ENCODE measurements around the gene CRTAC1.

CRTAC1 gene

DNA sequence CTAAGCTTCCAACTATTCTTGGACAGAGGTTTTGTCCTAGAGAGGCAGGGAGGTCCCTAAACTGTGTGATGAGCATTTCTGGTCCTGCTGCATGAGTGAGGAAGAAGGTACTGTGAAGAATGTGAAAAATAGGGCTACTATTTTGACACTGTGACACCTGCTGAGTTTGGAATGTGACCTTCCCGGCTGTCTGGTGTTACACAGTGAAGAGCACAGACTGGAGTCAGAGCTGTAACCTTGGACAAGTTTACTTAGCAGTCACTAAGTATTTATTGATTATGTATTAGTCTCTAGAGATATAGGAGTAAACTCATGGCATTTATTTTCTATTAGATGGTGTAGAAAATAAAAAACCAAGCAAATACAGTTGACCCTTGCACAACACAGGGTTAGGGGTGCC is 168.5 kb downstream of the CRTAC1 start:
- Histone ChIP-seq H3K27ac (ENCODE audit: insufficient read depth in 1 of 2, low read depth in 1 of 2, low read length in 2 of 2, poor library complexity in 1 of 2, severe bottlenecking in 2 of 2) (no peak overlapping the region), H3K27me3 (replicated peaks in 2 of 5; ENCODE audit: control insufficient read depth in 4 of 5, insufficient read depth in 5 of 5, low read length in 4 of 5) (peaks cover 0 to 6% (median 3%) of the 10 kb centered on the region in 5 experiments), H3K4me3 (ENCODE audit: control insufficient read depth in 1 of 7, extremely low read depth in 1 of 7, insufficient read depth in 4 of 7, low read depth in 2 of 7, low read length in 6 of 7) (no peak overlapping the region), H3K4me1 (ENCODE audit: control extremely low read depth in 1 of 4, control insufficient read depth in 4 of 4, insufficient read depth in 4 of 4, low read length in 3 of 4) (peaks cover 0 to 12% (median 9%) of the 10 kb centered on the region in 4 experiments), H3K9me3 (ENCODE audit: control extremely low read depth in 1 of 5, control insufficient read depth in 4 of 5, insufficient read depth in 2 of 5, low read depth in 1 of 5, low read length in 4 of 5) (no peaks in the 10 kb centered on the region), H3K36me3 (ENCODE audit: control insufficient read depth in 4 of 4, insufficient read depth in 4 of 4, low read length in 3 of 4) (no peaks in the 10 kb centered on the region)
- WGBS (ENCODE audit: insufficient coverage) = no CpG with 5 or more reads among the region's 1 CpG
- CTCF ChIA-PET = interaction anchor here (1.0 to 6.3 kb wide), 5 partner anchors 9 to 71 kb away, joined by 3 to 38 read pairs (median 3); no protein-coding TSS in a partner anchor
- POLR2A ChIA-PET = no interaction called here
- DNase-seq = no peak

DNA sequence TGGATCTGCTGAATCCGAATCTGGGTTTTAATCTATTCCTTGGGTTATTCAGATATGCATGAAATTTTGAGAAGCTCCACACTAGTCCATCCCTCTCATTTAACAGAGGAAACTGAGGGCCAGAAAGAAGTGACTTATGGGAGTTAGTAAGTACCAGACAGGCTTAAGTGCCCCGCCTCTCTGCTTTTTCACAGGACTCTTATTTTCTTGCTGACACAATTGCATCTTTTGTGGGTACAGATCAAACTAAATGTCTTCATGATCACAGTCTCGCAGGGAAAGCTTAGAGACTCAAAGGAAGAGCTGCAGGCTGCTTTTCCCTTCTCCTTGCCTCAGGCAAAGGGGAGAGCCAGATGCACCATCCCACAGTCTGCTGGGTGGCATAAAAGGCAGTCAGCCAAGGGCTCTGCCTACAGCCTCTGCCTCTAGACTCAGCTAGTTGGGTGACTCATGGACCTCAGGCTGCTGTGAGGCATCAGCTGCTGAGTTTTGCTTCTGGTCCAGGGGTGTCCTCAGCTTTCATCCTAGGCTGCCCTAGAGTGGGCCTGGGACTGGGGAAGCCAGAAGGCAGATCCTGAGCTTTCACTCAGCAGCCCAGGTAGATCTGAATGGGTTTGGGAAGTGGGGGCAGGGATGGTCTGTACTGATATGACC is 169.2 kb downstream of the CRTAC1 start:
- CTCF ChIA-PET = interaction anchor here (0.9 to 6.3 kb wide), 9 partner anchors 10 to 201 kb away, joined by 3 to 38 read pairs (median 3); no protein-coding TSS in a partner anchor
- no peak for DNase-seq
- H3K36me3 ChIP-seq (ENCODE audit: control insufficient read depth in 4 of 4, insufficient read depth in 4 of 4, low read length in 3 of 4) = no peaks in the 10 kb centered on the region
- H3K27me3 ChIP-seq (replicated peaks in 2 of 5; ENCODE audit: control insufficient read depth in 4 of 5, insufficient read depth in 5 of 5, low read length in 4 of 5) = peaks cover 0 to 9% (median 3%) of the 10 kb centered on the region in 5 experiments
- POLR2A ChIA-PET = interaction anchor here (0.7 kb wide), 1 partner anchor 31 kb away, joined by 3 read pairs; no protein-coding TSS in a partner anchor
- peaks cover 0 to 12% (median 9%) of the 10 kb centered on the region in 4 experiments for H3K4me1 ChIP-seq (ENCODE audit: control extremely low read depth in 1 of 4, control insufficient read depth in 4 of 4, insufficient read depth in 4 of 4, low read length in 3 of 4)
- no peak overlapping the region for H3K27ac ChIP-seq (ENCODE audit: insufficient read depth in 1 of 2, low read depth in 1 of 2, low read length in 2 of 2, poor library complexity in 1 of 2, severe bottlenecking in 2 of 2)
- 100% methylated on average over 2 of the region's 3 CpGs for WGBS (ENCODE audit: insufficient coverage)
- H3K4me3 ChIP-seq (ENCODE audit: control insufficient read depth in 1 of 7, extremely low read depth in 1 of 7, insufficient read depth in 4 of 7, low read depth in 2 of 7, low read length in 6 of 7) = no peak overlapping the region
- no peaks in the 10 kb centered on the region for H3K9me3 ChIP-seq (ENCODE audit: control extremely low read depth in 1 of 5, control insufficient read depth in 4 of 5, insufficient read depth in 2 of 5, low read depth in 1 of 5, low read length in 4 of 5)

DNA sequence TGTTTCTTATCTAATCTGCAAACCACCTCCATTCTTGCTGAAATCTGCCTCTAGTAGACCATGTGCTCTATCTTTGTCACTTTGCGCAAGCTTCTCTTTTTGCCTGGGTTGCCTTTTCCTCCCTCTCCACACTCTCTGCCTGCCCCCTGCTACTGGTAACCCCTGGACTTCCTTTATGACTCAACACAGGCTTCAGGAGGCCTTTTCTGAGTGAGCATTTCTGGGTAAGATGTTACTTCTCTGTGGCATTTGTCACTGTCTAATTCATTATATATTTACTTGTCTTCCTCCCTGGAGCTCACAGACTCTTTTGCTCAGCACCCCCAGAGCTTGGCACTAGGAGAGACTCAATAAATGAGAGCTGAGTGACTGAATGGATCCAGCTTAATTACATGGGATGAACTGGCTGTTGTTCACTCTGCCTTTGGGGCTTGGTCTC is 172.4 kb downstream of the CRTAC1 start:
- CTCF ChIA-PET = interaction anchor here (1.7 to 6.3 kb wide), 2 partner anchors 13 to 68 kb away, joined by 4 to 38 read pairs; no protein-coding TSS in a partner anchor
- Histone ChIP-seq H3K27me3 (replicated peaks in 2 of 5; ENCODE audit: control insufficient read depth in 4 of 5, insufficient read depth in 5 of 5, low read length in 4 of 5) (peaks cover 0 to 28% (median 15%) of the 10 kb centered on the region in 5 experiments), H3K9me3 (ENCODE audit: control extremely low read depth in 1 of 5, control insufficient read depth in 4 of 5, insufficient read depth in 2 of 5, low read depth in 1 of 5, low read length in 4 of 5) (no peaks in the 10 kb centered on the region), H3K4me1 (ENCODE audit: control extremely low read depth in 1 of 4, control insufficient read depth in 4 of 4, insufficient read depth in 4 of 4, low read length in 3 of 4) (peaks cover 0 to 12% (median 9%) of the 10 kb centered on the region in 4 experiments), H3K27ac (ENCODE audit: insufficient read depth in 1 of 2, low read depth in 1 of 2, low read length in 2 of 2, poor library complexity in 1 of 2, severe bottlenecking in 2 of 2) (no peak overlapping the region), H3K4me3 (ENCODE audit: control insufficient read depth in 1 of 7, extremely low read depth in 1 of 7, insufficient read depth in 4 of 7, low read depth in 2 of 7, low read length in 6 of 7) (no peak overlapping the region), H3K36me3 (ENCODE audit: control insufficient read depth in 4 of 4, insufficient read depth in 4 of 4, low read length in 3 of 4) (no peaks in the 10 kb centered on the region)
- POLR2A ChIA-PET = no interaction called here
- DNase-seq = peak; percentile 36 to 84 (median 80)
- WGBS (ENCODE audit: insufficient coverage) = 10% methylated on average over 1 of the region's 1 CpG

DNA sequence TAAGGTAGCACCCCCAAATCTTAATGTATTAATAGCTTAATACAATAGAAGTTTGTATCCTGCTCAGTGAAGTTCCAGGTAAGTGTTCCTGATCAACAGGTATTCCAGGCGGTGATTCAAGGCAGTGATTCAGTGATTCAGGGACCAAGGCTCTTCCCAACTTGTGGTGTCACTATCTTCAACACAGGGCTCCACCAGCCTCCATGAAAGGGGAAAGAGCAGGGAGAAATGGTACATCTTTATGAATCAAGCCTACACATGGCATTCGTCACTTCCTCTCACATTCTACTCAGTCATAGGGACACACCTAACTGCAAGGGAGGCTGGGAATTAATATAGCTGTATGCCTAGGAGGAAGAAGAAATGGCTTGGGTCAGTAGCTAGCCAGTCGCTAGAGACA is 175.7 kb downstream of the CRTAC1 start:
- peaks cover 0 to 17% (median 13%) of the 10 kb centered on the region in 4 experiments for H3K4me1 ChIP-seq (ENCODE audit: control extremely low read depth in 1 of 4, control insufficient read depth in 4 of 4, insufficient read depth in 4 of 4, low read length in 3 of 4)
- H3K27ac ChIP-seq (ENCODE audit: insufficient read depth in 1 of 2, low read depth in 1 of 2, low read length in 2 of 2, poor library complexity in 1 of 2, severe bottlenecking in 2 of 2) = no peak overlapping the region
- DNase-seq = no peak
- WGBS (ENCODE audit: insufficient coverage) = 100% methylated on average over 1 of the region's 3 CpGs
- ChIA-PET CTCF (no interaction called here), POLR2A (no interaction called here)
- peaks cover 0 to 57% (median 31%) of the 10 kb centered on the region in 5 experiments for H3K27me3 ChIP-seq (replicated peaks in 2 of 5; ENCODE audit: control insufficient read depth in 4 of 5, insufficient read depth in 5 of 5, low read length in 4 of 5)
- no peaks in the 10 kb centered on the region for H3K9me3 ChIP-seq (ENCODE audit: control extremely low read depth in 1 of 5, control insufficient read depth in 4 of 5, insufficient read depth in 2 of 5, low read depth in 1 of 5, low read length in 4 of 5)
- no peaks in the 10 kb centered on the region for H3K36me3 ChIP-seq (ENCODE audit: control insufficient read depth in 4 of 4, insufficient read depth in 4 of 4, low read length in 3 of 4)
- no peak overlapping the region for H3K4me3 ChIP-seq (ENCODE audit: control insufficient read depth in 1 of 7, extremely low read depth in 1 of 7, insufficient read depth in 4 of 7, low read depth in 2 of 7, low read length in 6 of 7)

DNA sequence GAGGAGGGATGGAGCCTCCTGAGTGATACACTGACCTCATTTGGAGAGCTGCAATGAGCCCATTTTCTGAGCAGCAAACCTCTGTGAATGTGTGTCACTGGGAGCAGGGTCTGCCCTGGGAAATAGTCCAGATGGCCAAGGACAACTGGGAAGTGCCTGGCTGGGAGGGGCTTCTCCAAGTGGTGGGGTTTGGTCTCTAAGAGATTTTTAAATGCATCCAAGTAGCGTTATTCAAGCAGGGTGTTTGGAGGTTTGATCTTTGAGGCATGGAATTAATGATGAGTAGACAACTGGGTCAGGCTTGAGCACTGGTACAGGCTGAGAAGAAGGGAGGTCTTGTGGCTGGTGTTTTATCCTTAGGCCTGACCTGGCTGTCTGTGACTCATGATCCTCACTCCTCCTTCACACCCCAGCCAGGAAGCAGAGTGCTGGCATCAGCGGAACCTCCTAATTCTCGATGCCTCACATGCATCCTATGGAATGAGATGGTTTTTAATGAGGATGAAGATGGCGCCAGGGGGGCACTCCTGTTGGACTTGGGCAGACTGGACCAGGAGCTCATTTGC is 177.5 kb downstream of the CRTAC1 start:
- no peak for DNase-seq
- ChIA-PET CTCF (interaction anchor here (0.9 to 2.5 kb wide), 3 partner anchors 9 to 16 kb away, joined by 3 to 10 read pairs (median 4); no protein-coding TSS in a partner anchor), POLR2A (no interaction called here)
- no peaks in the 10 kb centered on the region for H3K9me3 ChIP-seq (ENCODE audit: control extremely low read depth in 1 of 5, control insufficient read depth in 4 of 5, insufficient read depth in 2 of 5, low read depth in 1 of 5, low read length in 4 of 5)
- H3K27me3 ChIP-seq (replicated peaks in 2 of 5; ENCODE audit: control insufficient read depth in 4 of 5, insufficient read depth in 5 of 5, low read length in 4 of 5) = peaks cover 0 to 70% (median 35%) of the 10 kb centered on the region in 5 experiments
- 83% methylated on average over 1 of the region's 4 CpGs for WGBS (ENCODE audit: insufficient coverage)
- H3K4me1 ChIP-seq (ENCODE audit: control extremely low read depth in 1 of 4, control insufficient read depth in 4 of 4, insufficient read depth in 4 of 4, low read length in 3 of 4) = peaks cover 0 to 18% (median 15%) of the 10 kb centered on the region in 4 experiments
- no peaks in the 10 kb centered on the region for H3K36me3 ChIP-seq (ENCODE audit: control insufficient read depth in 4 of 4, insufficient read depth in 4 of 4, low read length in 3 of 4)
- H3K4me3 ChIP-seq (ENCODE audit: control insufficient read depth in 1 of 7, extremely low read depth in 1 of 7, insufficient read depth in 4 of 7, low read depth in 2 of 7, low read length in 6 of 7) = no peak overlapping the region
- H3K27ac ChIP-seq (ENCODE audit: insufficient read depth in 1 of 2, low read depth in 1 of 2, low read length in 2 of 2, poor library complexity in 1 of 2, severe bottlenecking in 2 of 2) = no peak overlapping the region

GRCh38 chr10:97852277-97852676 is 178.1 kb downstream of the CRTAC1 start:
- Histone ChIP-seq H3K36me3 (ENCODE audit: control insufficient read depth in 4 of 4, insufficient read depth in 4 of 4, low read length in 3 of 4) (no peaks in the 10 kb centered on the region), H3K27ac (ENCODE audit: insufficient read depth in 1 of 2, low read depth in 1 of 2, low read length in 2 of 2, poor library complexity in 1 of 2, severe bottlenecking in 2 of 2) (no peak overlapping the region), H3K4me3 (ENCODE audit: control insufficient read depth in 1 of 7, extremely low read depth in 1 of 7, insufficient read depth in 4 of 7, low read depth in 2 of 7, low read length in 6 of 7) (no peak overlapping the region), H3K4me1 (ENCODE audit: control extremely low read depth in 1 of 4, control insufficient read depth in 4 of 4, insufficient read depth in 4 of 4, low read length in 3 of 4) (peaks cover 0 to 13% (median 12%) of the 10 kb centered on the region in 4 experiments), H3K27me3 (replicated peaks in 2 of 5; ENCODE audit: control insufficient read depth in 4 of 5, insufficient read depth in 5 of 5, low read length in 4 of 5) (peaks cover 0 to 70% (median 35%) of the 10 kb centered on the region in 5 experiments), H3K9me3 (ENCODE audit: control extremely low read depth in 1 of 5, control insufficient read depth in 4 of 5, insufficient read depth in 2 of 5, low read depth in 1 of 5, low read length in 4 of 5) (no peaks in the 10 kb centered on the region)
- 70% methylated on average over 3 of the region's 3 CpGs for WGBS (ENCODE audit: insufficient coverage)
- ChIA-PET POLR2A (no interaction called here), CTCF (interaction anchor here (1.4 to 2.5 kb wide), 4 partner anchors 8 to 17 kb away, joined by 4 to 10 read pairs (median 6); no protein-coding TSS in a partner anchor)
- no peak for DNase-seq
